ENCODE measurements around the gene PGAM4. TPM values are rescaled to one million over a fixed set of nuclear protein-coding genes. Genes with fewer than 3 reads are reported as not detected.

PGAM4 gene
- total RNA-seq, 1 experiment from 2014 or later, result not detected

DNA sequence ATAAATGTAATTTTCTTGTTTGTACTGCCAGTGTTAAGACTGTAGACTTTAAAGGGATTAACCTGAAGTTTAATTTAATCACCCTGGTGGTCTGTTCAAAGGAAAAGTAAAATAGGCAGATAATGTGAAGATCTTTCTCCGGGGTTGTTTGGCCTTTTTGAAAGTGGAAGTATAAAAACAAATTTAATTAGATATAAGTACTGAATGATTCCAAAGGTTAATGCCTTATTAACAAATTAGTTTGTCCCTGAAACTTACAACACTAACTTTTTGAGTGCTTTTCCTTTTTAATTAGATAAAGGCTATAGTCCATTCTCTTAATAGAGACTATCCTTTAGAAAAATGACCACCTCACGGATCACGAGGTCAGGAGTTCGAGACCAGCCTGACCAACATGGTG is 10.4 kb upstream of the PGAM4 start:
- TF ChIP-seq, protein P1, sequence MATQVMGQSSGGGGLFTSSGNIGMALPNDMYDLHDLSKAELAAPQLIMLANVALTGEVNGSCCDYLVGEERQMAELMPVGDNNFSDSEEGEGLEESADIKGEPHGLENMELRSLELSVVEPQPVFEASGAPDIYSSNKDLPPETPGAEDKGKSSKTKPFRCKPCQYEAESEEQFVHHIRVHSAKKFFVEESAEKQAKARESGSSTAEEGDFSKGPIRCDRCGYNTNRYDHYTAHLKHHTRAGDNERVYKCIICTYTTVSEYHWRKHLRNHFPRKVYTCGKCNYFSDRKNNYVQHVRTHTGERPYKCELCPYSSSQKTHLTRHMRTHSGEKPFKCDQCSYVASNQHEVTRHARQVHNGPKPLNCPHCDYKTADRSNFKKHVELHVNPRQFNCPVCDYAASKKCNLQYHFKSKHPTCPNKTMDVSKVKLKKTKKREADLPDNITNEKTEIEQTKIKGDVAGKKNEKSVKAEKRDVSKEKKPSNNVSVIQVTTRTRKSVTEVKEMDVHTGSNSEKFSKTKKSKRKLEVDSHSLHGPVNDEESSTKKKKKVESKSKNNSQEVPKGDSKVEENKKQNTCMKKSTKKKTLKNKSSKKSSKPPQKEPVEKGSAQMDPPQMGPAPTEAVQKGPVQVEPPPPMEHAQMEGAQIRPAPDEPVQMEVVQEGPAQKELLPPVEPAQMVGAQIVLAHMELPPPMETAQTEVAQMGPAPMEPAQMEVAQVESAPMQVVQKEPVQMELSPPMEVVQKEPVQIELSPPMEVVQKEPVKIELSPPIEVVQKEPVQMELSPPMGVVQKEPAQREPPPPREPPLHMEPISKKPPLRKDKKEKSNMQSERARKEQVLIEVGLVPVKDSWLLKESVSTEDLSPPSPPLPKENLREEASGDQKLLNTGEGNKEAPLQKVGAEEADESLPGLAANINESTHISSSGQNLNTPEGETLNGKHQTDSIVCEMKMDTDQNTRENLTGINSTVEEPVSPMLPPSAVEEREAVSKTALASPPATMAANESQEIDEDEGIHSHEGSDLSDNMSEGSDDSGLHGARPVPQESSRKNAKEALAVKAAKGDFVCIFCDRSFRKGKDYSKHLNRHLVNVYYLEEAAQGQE (IDR thresholded peaks at IDR 0.05; ENCODE audit: insufficient read depth in 1 of 2, low read depth in 2 of 2, low read length in 1 of 2), result no peak
- TF ChIP-seq TCF7L2 (IDR thresholded peaks at IDR 0.05; ENCODE audit: low read depth, low read length), result no peak
- no peak for TF ChIP-seq POLR2AphosphoS5 (IDR thresholded peaks at IDR 0.05; ENCODE audit: low read depth, low read length)
- TF ChIP-seq, protein P2, sequence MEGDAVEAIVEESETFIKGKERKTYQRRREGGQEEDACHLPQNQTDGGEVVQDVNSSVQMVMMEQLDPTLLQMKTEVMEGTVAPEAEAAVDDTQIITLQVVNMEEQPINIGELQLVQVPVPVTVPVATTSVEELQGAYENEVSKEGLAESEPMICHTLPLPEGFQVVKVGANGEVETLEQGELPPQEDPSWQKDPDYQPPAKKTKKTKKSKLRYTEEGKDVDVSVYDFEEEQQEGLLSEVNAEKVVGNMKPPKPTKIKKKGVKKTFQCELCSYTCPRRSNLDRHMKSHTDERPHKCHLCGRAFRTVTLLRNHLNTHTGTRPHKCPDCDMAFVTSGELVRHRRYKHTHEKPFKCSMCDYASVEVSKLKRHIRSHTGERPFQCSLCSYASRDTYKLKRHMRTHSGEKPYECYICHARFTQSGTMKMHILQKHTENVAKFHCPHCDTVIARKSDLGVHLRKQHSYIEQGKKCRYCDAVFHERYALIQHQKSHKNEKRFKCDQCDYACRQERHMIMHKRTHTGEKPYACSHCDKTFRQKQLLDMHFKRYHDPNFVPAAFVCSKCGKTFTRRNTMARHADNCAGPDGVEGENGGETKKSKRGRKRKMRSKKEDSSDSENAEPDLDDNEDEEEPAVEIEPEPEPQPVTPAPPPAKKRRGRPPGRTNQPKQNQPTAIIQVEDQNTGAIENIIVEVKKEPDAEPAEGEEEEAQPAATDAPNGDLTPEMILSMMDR (IDR thresholded peaks at IDR 0.05), result no peak
- no peak for TF ChIP-seq SIN3A (IDR thresholded peaks at IDR 0.05; ENCODE audit: borderline replicate concordance, insufficient read depth, low read depth, low read length)

DNA sequence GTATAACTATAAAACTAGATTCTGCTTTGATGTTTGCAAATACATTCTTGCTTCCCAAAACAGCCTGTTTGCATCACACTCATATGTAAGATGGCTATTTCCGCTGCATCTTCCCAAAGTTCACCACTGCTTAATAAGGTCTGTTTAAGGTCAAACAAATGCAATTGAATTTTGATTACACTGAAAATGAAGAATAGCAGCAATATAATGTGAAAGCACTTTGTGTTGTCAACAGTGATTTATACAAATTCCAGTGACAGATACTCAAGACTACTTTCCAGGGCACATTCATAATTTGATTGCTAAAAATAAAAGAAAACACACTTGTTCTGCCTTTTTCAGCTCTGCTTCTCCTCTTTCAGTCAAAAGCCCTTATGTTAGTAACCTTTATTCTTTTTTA is 8.1 kb upstream of the PGAM4 start:
- no TSS peak for BruUV-seq (replicated peaks)
- no peaks in the 10 kb centered on the region for H3K4me1 ChIP-seq (ENCODE audit: control insufficient read depth, insufficient read depth, low read length)
- H3K9me3 ChIP-seq (ENCODE audit: control insufficient read depth, insufficient read depth, low read depth, low read length), result no peaks in the 10 kb centered on the region
- no peaks in the 10 kb centered on the region for H3K27me3 ChIP-seq (ENCODE audit: control insufficient read depth, insufficient read depth, low read length)
- intact Hi-C loops (cut with micrococcal nuclease; ENCODE audit: unreplicated experiment) (no loop called here), in situ Hi-C loops (cut with HindIII; ENCODE audit: low pct_unique_long_range_greater_than_20kb, low sequenced_read_pairs) (no loop called here)
- H3K36me3 ChIP-seq (ENCODE audit: control insufficient read depth, insufficient read depth, low read length), result no peaks in the 10 kb centered on the region
- H3K27ac ChIP-seq (ENCODE audit: low read length), result no peak overlapping the region
- DNase-seq (ENCODE audit: low read depth, low spot score) (no peak), ATAC-seq (no peak)
- ChIA-PET CTCF (no interaction called here), POLR2A (interaction anchor here (0.5 kb wide), 1 partner anchor 57 kb away, joined by 3 read pairs; no protein-coding TSS in a partner anchor)
- TF ChIP-seq, protein P2 (IDR thresholded peaks at IDR 0.05), result no peak
- no peak for TF ChIP-seq SIN3A (IDR thresholded peaks at IDR 0.05; ENCODE audit: borderline replicate concordance, insufficient read depth, low read depth, low read length)
- no peak for TF ChIP-seq TCF7L2 (IDR thresholded peaks at IDR 0.05; ENCODE audit: low read depth, low read length)
- no peak for TF ChIP-seq POLR2AphosphoS5 (IDR thresholded peaks at IDR 0.05; ENCODE audit: low read depth, low read length)
- TF ChIP-seq, protein P1 (IDR thresholded peaks at IDR 0.05; ENCODE audit: insufficient read depth in 1 of 2, low read depth in 2 of 2, low read length in 1 of 2), result no peak
- no peak overlapping the region for H3K4me3 ChIP-seq (ENCODE audit: low read depth in 2 of 2, low read length in 2 of 2)

More for the DNA sequence above, 10.4 kb upstream of the PGAM4 start:
- no TSS peak for BruUV-seq (replicated peaks)
- intact Hi-C loops (cut with micrococcal nuclease; ENCODE audit: unreplicated experiment) (no loop called here), in situ Hi-C loops (cut with HindIII; ENCODE audit: low pct_unique_long_range_greater_than_20kb, low sequenced_read_pairs) (no loop called here)
- CTCF ChIA-PET, result no interaction called here
- H3K27ac ChIP-seq (ENCODE audit: low read length), result no peak overlapping the region
- DNase-seq (ENCODE audit: low read depth, low spot score) (no peak), ATAC-seq (no peak)
- H3K4me1 ChIP-seq (ENCODE audit: control insufficient read depth, insufficient read depth, low read length), result no peaks in the 10 kb centered on the region
- no peaks in the 10 kb centered on the region for H3K27me3 ChIP-seq (ENCODE audit: control insufficient read depth, insufficient read depth, low read length)
- no peak overlapping the region for H3K4me3 ChIP-seq (ENCODE audit: low read depth in 2 of 2, low read length in 2 of 2)
- POLR2A ChIA-PET, result no interaction called here
- H3K9me3 ChIP-seq (ENCODE audit: control insufficient read depth, insufficient read depth, low read depth, low read length), result no peaks in the 10 kb centered on the region
- H3K36me3 ChIP-seq (ENCODE audit: control insufficient read depth, insufficient read depth, low read length), result no peaks in the 10 kb centered on the region

Measured in Panc1 (cell line).